Measurements from ENCODE around the gene OSBPL2.

OSBPL2 gene

GRCh38 chr20:62326959-62327725 lies 88.8 kb downstream of the OSBPL2 start:
- no peak for DNase-seq (ENCODE audit: low read depth)

- DNase-seq (ENCODE audit: low read depth): no peak
These were observed 89.6 kb downstream of the OSBPL2 start for GRCh38 chr20:62327726-62328495.

- DNase-seq (ENCODE audit: low read depth): no peak
These were observed 90.5 kb downstream of the OSBPL2 start for GRCh38 chr20:62328684-62329388.

GRCh38 chr20:62329389-62330377 lies 91.4 kb downstream of the OSBPL2 start:
- no peak for DNase-seq (ENCODE audit: low read depth)

- DNase-seq (ENCODE audit: low read depth): no peak
These were observed 92.4 kb downstream of the OSBPL2 start for GRCh38 chr20:62330576-62331317.

- DNase-seq (ENCODE audit: low read depth): no peak
These were observed 93.0 kb downstream of the OSBPL2 start for GRCh38 chr20:62331347-62331746.

GRCh38 chr20:62332421-62332820 lies 94.1 kb downstream of the OSBPL2 start:
- DNase-seq (ENCODE audit: low read depth): no peak

- no peak for DNase-seq (ENCODE audit: low read depth)
These were observed 94.9 kb downstream of the OSBPL2 start for GRCh38 chr20:62332989-62333819.

GRCh38 chr20:62333820-62334595 lies 95.7 kb downstream of the OSBPL2 start:
- no peak for DNase-seq (ENCODE audit: low read depth)

- no peak for DNase-seq (ENCODE audit: low read depth)
These were observed 96.6 kb downstream of the OSBPL2 start for GRCh38 chr20:62334881-62335280.

GRCh38 chr20:62335532-62335931 lies 97.2 kb downstream of the OSBPL2 start:
- DNase-seq (ENCODE audit: low read depth): no peak

- no peak for DNase-seq (ENCODE audit: low read depth)
These were observed 98.0 kb downstream of the OSBPL2 start for GRCh38 chr20:62336329-62336728.

- DNase-seq (ENCODE audit: low read depth): no peak
These were observed 98.6 kb downstream of the OSBPL2 start for GRCh38 chr20:62336775-62337557.

- DNase-seq (ENCODE audit: low read depth): no peak
These were observed 99.4 kb downstream of the OSBPL2 start for GRCh38 chr20:62337558-62338293.

GRCh38 chr20:62338294-62338620 lies 99.9 kb downstream of the OSBPL2 start:
- DNase-seq (ENCODE audit: low read depth): no peak

- no peak for DNase-seq (ENCODE audit: low read depth)
These were observed 101.3 kb downstream of the OSBPL2 start for GRCh38 chr20:62339647-62340062.

- DNase-seq (ENCODE audit: low read depth): no peak
These were observed 104.6 kb downstream of the OSBPL2 start for GRCh38 chr20:62342910-62343309.

- DNase-seq (ENCODE audit: low read depth): no peak
These were observed 105.8 kb downstream of the OSBPL2 start for GRCh38 chr20:62344092-62344491.
